GM12865 (cell line): ENCODE measurements around the gene RUNX2.

Experiments used
- DNase-seq: peaks from one replicate; pipeline ENCODE4 v3.0.0; 2010; ENCODE audit warnings: low read depth
- H3K4me3 ChIP-seq: 2 replicates; pipeline ENCODE4 v1.5.1; 2011; ENCODE audit warnings: mild to moderate bottlenecking, low read depth, low read length, control low read depth
- TF ChIP-seq, protein P1 (sequence below): IDR thresholded peaks from 2 replicates; pipeline ENCODE4 v1.5.1; 2011; ENCODE audit warnings: low read length, control low read depth, low read depth, inconsistent platforms; ENCODE audit not compliant: insufficient read depth; ENCODE audit errors: missing control alignments

Gene RUNX2

DNA sequence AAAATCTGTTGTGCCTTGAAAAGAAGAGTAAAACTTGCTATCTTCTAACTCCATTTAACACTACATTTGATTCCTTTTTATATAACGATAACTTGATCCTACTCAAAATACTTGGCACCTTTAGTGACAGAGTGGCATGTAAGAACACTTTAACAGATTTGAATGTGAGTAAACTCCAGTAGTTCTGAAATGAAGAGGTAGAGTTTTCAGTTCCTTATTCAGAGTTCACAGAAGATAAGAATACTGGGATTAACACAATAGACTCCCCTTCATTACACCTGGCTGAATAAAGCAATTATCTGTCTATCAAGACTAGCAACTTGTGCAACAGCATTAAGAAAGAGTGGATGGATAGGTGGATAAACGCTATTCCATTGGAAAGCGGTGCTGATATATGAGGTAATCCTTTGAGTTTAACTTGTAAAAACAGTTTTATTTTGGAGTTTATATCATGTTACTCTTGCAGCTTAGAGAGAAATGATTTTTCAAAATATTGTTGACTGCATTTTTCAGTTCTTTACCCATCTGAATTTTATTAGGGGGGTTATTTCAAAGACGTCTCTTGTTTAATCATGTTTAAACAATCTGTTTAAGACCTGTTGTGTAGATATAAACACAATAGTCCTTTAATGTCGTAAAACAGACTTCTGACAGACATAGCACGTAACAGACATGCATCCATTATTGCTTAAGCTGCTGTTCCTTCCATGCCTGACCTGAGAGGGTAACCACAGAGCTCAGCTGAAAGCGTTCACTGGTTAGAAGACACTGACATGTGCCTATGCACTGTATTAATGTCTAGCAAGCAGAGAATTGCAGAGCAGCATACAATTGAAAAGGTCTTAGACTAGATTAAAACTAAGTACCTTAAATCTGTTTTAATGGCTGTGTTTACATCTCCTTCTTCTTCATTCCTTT lies 152.0 kb downstream of the RUNX2 start:
- no peak overlapping the region for H3K4me3 ChIP-seq
- DNase-seq: peak; percentile 33
- TF ChIP-seq, protein P1, sequence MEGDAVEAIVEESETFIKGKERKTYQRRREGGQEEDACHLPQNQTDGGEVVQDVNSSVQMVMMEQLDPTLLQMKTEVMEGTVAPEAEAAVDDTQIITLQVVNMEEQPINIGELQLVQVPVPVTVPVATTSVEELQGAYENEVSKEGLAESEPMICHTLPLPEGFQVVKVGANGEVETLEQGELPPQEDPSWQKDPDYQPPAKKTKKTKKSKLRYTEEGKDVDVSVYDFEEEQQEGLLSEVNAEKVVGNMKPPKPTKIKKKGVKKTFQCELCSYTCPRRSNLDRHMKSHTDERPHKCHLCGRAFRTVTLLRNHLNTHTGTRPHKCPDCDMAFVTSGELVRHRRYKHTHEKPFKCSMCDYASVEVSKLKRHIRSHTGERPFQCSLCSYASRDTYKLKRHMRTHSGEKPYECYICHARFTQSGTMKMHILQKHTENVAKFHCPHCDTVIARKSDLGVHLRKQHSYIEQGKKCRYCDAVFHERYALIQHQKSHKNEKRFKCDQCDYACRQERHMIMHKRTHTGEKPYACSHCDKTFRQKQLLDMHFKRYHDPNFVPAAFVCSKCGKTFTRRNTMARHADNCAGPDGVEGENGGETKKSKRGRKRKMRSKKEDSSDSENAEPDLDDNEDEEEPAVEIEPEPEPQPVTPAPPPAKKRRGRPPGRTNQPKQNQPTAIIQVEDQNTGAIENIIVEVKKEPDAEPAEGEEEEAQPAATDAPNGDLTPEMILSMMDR: no peak

DNA sequence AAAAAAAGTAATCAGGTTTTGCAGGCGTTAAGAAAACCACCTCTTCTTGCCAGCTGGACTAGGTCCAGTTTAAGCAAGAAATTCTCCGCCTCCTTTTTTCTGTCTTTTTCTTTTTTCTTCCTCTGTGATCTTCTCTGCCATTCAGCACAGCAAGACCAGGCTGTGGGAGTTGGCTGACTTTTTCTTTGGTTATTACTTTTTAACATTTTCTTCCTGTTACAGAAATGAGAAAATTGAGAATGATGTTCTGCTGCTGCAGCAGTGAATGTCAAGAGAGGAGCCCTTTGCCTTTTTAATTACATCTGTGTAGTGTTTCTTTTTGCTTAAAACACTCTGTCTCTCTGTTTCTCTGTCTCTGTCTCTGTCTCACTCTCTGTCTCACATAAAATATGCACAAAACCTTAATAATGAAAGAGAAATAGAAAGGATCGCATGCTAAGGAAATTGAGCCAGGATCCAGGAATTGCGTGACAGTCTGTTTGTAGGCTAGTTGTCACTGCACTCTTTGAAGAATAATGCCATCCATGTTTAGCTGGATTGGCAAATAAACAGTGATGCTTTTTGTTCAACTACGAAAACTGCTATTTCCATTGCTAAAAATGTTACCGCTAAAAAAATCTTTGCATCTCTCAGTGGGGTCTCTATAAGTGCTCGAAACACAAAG lies 152.8 kb downstream of the RUNX2 start:
- TF ChIP-seq, protein P1: no peak
- H3K4me3 ChIP-seq: no peak overlapping the region
- DNase-seq: no peak

DNA sequence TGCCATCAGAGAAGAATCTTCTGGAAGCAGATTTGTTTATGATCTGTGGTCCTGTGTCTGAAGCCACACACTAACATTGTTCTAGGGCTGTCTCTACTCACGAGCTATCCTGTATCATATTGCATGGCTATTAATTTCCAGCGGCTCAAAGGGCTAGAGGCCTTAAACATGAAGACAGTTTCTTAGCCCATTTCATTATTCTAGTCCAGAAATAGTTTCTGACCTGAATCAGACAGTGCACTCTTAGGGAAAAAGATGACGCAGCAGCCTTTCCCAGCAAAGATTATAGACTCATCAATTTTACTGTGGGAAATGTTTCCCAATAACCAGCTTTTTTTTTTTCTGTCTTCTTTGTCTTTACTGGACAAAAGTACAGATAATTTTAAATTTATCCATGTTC lies 154.9 kb downstream of the RUNX2 start:
- no peak for DNase-seq
- no peak overlapping the region for H3K4me3 ChIP-seq
- TF ChIP-seq, protein P1: no peak

DNA sequence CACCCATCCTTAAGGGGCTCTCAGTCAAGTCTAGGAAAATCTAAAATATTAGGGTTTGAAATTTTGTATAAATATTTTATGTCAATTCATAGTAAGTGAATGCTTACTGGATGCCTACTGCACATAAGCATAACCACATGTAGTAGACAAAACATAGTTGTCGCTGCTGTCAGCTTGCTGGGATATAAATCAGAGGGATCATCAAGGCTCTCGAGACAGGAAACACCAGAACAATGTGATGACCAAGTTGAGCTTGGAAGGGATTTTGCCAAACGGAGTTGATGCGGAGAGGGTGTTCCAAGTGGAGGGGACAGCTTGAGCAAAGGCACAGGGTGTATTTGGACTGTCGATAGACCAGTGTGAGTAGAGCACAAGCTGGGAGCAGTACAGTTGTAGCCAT lies 155.4 kb downstream of the RUNX2 start:
- H3K4me3 ChIP-seq: no peak overlapping the region
- TF ChIP-seq, protein P1: no peak
- no peak for DNase-seq

DNA sequence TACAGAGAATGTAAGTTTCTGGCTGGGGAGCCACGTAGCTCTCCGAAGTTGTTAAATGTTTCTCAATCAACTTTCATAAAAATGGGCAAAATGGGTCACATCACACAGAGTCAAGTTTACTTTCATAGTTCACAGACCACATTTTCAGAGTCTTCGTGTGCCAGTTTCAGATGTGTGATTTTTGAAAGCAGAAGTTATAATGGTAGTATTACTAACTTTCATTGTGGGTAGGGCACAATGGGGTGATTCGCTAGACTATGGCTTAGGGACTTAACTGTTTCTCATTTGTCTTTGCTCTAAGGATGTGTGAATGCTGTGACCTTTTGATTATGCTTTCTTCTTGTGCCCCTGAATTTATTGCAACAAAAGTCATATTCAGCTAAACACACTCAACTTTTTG lies 158.6 kb downstream of the RUNX2 start:
- DNase-seq: peak; percentile 51
- no peak overlapping the region for H3K4me3 ChIP-seq
- TF ChIP-seq, protein P1: no peak

DNA sequence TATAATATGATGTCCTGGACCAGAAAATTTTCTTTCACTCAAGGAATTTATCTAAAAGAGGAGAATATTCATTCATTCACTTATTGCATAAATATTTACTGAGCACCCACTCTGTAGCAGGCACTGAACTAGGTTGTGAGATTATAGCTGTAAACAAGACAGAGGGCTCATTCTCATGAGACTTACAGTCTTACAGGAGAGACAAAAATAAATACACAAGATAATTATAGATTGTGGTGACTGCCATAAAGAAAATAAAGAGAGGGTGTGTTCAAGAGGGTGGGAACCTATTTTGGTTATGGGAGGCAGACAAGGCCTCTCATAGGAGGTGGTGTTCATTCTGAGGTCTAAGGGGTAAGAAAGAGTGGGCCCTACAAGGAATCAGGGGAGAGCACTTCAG lies 159.5 kb downstream of the RUNX2 start:
- TF ChIP-seq, protein P1: no peak
- no peak overlapping the region for H3K4me3 ChIP-seq
- DNase-seq: peak; percentile 12
